H1 (cell line): ENCODE data around the gene EPS8. TPM values are rescaled to one million over a fixed set of nuclear protein-coding genes. Genes with fewer than 3 reads are reported as not detected.

Experiments
- CTCF ChIA-PET: fragments of 300-600 bp; sonication (Branson Sonifier 250); formaldehyde crosslinking; loops from one replicate; lab custom pipeline; 2021; ENCODE audit not compliant: partially characterized antibody; lab: Charles Lee
- POLR2A ChIA-PET: fragments of 300-600 bp; sonication (Branson Sonifier 250); formaldehyde crosslinking; loops from one replicate; lab custom pipeline; 2021; ENCODE audit warnings: inconsistent platforms; ENCODE audit not compliant: partially characterized antibody; lab: Charles Lee
- DNase-seq, 2 experiments: peaks; one replicate each; pipeline versions ENCODE4 v3.0.0 to v3.0.0-alpha.2; 2010 to 2022; ENCODE audit warnings: low spot score in 2 of 2, low read depth in 1 of 2, mixed read lengths in 1 of 2
- FAIRE-seq: peaks from 2 replicates; lab custom pipeline; 2011; peaks lifted over from hg19 to GRCh38; lab: Jason Lieb, UNC
- H2AFZ ChIP-seq: 2 replicates; pipeline ENCODE4 v1.8.1; 2012; ENCODE audit warnings: low read length, inconsistent platforms
- H2AK5ac ChIP-seq: 2 replicates; pipeline ENCODE4 v1.6.1; 2013; ENCODE audit warnings: low read depth, low read length
- H2BK120ac ChIP-seq: replicated peaks from 2 replicates; pipeline ENCODE3; 2013; ENCODE audit warnings: low read depth, low read length, inconsistent platforms
- H2BK12ac ChIP-seq: 2 replicates; pipeline ENCODE4 v1.6.1; 2013; ENCODE audit warnings: low read depth, low read length
- H2BK15ac ChIP-seq: 2 replicates; pipeline ENCODE4 v1.6.1; 2013; ENCODE audit warnings: low read length
- H2BK20ac ChIP-seq: 2 replicates; pipeline ENCODE4 v1.6.1; 2013; ENCODE audit warnings: low read length
- H2BK5ac ChIP-seq: 2 replicates; pipeline ENCODE4 v1.6.1; 2013; ENCODE audit warnings: low read depth, low read length
- H3K14ac ChIP-seq: 2 replicates; pipeline ENCODE4 v1.6.1; 2013; ENCODE audit warnings: inconsistent platforms; ENCODE audit not compliant: insufficient read length
- H3K18ac ChIP-seq: 2 replicates; pipeline ENCODE4 v1.6.1; 2013; ENCODE audit warnings: low read length; ENCODE audit errors: extremely low read depth
- H3K23ac ChIP-seq: 2 replicates; pipeline ENCODE4 v1.6.1; 2013; ENCODE audit warnings: inconsistent platforms; ENCODE audit not compliant: insufficient read length
- H3K23me2 ChIP-seq: 2 replicates; pipeline ENCODE4 v1.6.1; 2013; ENCODE audit warnings: low read depth, low read length
- H3K27ac ChIP-seq: 2 replicates; pipeline ENCODE4 v1.6.1; 2011; ENCODE audit warnings: low read depth, low read length, inconsistent platforms
- H3K27me3 ChIP-seq, 4 experiments: replicated peaks in 1 of 4; 1 replicate in 1 of 4; 2 replicates in 3 of 4; pipeline versions ENCODE4 v1.6.1 to v1.8.1; 2011 to 2013; ENCODE audit warnings: low read length in 3 of 4, mild to moderate bottlenecking in 3 of 4, inconsistent platforms in 2 of 4, mixed read lengths in 2 of 4, moderate library complexity in 1 of 4; ENCODE audit not compliant: control insufficient read depth in 3 of 4, insufficient read depth in 3 of 4; ENCODE audit errors: extremely low read depth in 1 of 4
- H3K36me3 ChIP-seq, 4 experiments: 2 replicates each; pipeline versions ENCODE4 v1.6.1 to v1.8.1; 2011 to 2013; ENCODE audit warnings: mild to moderate bottlenecking in 4 of 4, low read length in 3 of 4, moderate library complexity in 2 of 4, control low read depth in 1 of 4, inconsistent platforms in 1 of 4; ENCODE audit not compliant: insufficient read depth in 4 of 4, control insufficient read depth in 2 of 4
- H3K4ac ChIP-seq: replicated peaks from 2 replicates; pipeline ENCODE3; 2013; ENCODE audit warnings: low read length, low read depth, mixed read lengths, inconsistent platforms; ENCODE audit not compliant: insufficient read length
- H3K4me1 ChIP-seq, 4 experiments: replicated peaks in 1 of 4; 1 replicate in 1 of 4; 2 replicates in 3 of 4; pipeline versions ENCODE4 v1.6.1 to v1.8.1; 2011 to 2013; ENCODE audit warnings: low read length in 3 of 4, inconsistent platforms in 2 of 4, mixed read lengths in 1 of 4; ENCODE audit not compliant: insufficient read depth in 4 of 4, control insufficient read depth in 3 of 4
- H3K4me2 ChIP-seq, 2 experiments: 2 replicates each; pipeline versions ENCODE4 v1.6.1 to v1.8.1; 2011 to 2013; ENCODE audit warnings: low read depth in 2 of 2, low read length in 2 of 2, control low read depth in 1 of 2, inconsistent platforms in 1 of 2, mild to moderate bottlenecking in 1 of 2; ENCODE audit not compliant: insufficient read depth in 1 of 2
- H3K4me3 ChIP-seq, 4 experiments: fragments of 200-600, 300-600 bp in 1 of 4; sonication (generic), shearing (Covaris generic), sonication (Bioruptor Twin) in 1 of 4; 2 replicates each; pipeline versions ENCODE4 v1.5.1 to v1.8.1; 2011 to 2016; ENCODE audit warnings: low read length in 4 of 4, low read depth in 3 of 4, control low read depth in 2 of 4, inconsistent platforms in 2 of 4, mild to moderate bottlenecking in 2 of 4, mixed read lengths in 1 of 4, moderate library complexity in 1 of 4; ENCODE audit not compliant: insufficient read depth in 2 of 4; ENCODE audit errors: extremely low read depth in 1 of 4
- H3K56ac ChIP-seq: replicated peaks from 2 replicates; pipeline ENCODE3; 2013; ENCODE audit warnings: low read depth, mild to moderate bottlenecking, mixed read lengths, low read length, inconsistent platforms; ENCODE audit not compliant: insufficient read length
- H3K79me1 ChIP-seq: 2 replicates; pipeline ENCODE4 v1.6.1; 2013; ENCODE audit warnings: low read depth, low read length, control low read depth
- H3K79me2 ChIP-seq, 2 experiments: 2 replicates each; pipeline versions ENCODE4 v1.6.1 to v1.8.1; 2012 to 2013; ENCODE audit warnings: low read length in 2 of 2, mild to moderate bottlenecking in 2 of 2, inconsistent platforms in 1 of 2; ENCODE audit not compliant: insufficient read depth in 2 of 2, control insufficient read depth in 1 of 2
- H3K9ac ChIP-seq, 4 experiments: replicated peaks in 1 of 4; 1 replicate in 1 of 4; 2 replicates in 3 of 4; pipeline versions ENCODE4 v1.6.1 to v1.8.1; 2011 to 2013; ENCODE audit warnings: low read depth in 3 of 4, low read length in 3 of 4, control low read depth in 2 of 4, mild to moderate bottlenecking in 2 of 4, moderate library complexity in 2 of 4, inconsistent platforms in 1 of 4; ENCODE audit errors: extremely low read depth in 1 of 4
- H3K9me3 ChIP-seq, 2 experiments: 2 replicates each; pipeline versions ENCODE4 v1.6.1 to v1.8.1; 2012 to 2013; ENCODE audit warnings: mild to moderate bottlenecking in 2 of 2, moderate library complexity in 2 of 2, control low read depth in 1 of 2, inconsistent platforms in 1 of 2, low read depth in 1 of 2, low read length in 1 of 2, mixed read lengths in 1 of 2; ENCODE audit not compliant: insufficient read depth in 2 of 2
- H4K20me1 ChIP-seq, 2 experiments: replicated peaks in 1 of 2; 2 replicates each; pipeline versions ENCODE3 to v1.8.1; 2011 to 2013; ENCODE audit warnings: inconsistent platforms in 2 of 2, low read length in 2 of 2, mild to moderate bottlenecking in 1 of 2; ENCODE audit not compliant: insufficient read depth in 2 of 2, control insufficient read depth in 1 of 2
- H4K5ac ChIP-seq: 2 replicates; pipeline ENCODE4 v1.6.1; 2013; ENCODE audit warnings: low read length, low read depth, mixed read lengths, inconsistent platforms; ENCODE audit not compliant: insufficient read length
- H4K8ac ChIP-seq: 2 replicates; pipeline ENCODE4 v1.8.0; 2013; ENCODE audit warnings: mild to moderate bottlenecking, moderate library complexity, low read length, inconsistent platforms; ENCODE audit not compliant: insufficient read depth; ENCODE audit errors: extremely low read depth
- H4K91ac ChIP-seq: replicated peaks from 2 replicates; pipeline ENCODE3; 2013; ENCODE audit warnings: low read length, mixed read lengths, inconsistent platforms; ENCODE audit not compliant: insufficient read length
- EP300 ChIP-seq, 2 experiments: IDR thresholded peaks; 1 replicate in 1 of 2; 2 replicates in 1 of 2; pipeline ENCODE4 v1.6.1; 2011 to 2012; ENCODE audit warnings: low read depth in 2 of 2, low read length in 2 of 2, mild to moderate bottlenecking in 2 of 2, borderline replicate concordance in 1 of 2, inconsistent platforms in 1 of 2, moderate library complexity in 1 of 2
- WGBS, 2 experiments: shearing (Covaris generic) in 1 of 2; methylation state at CpG; one replicate each; pipeline versions ENCODE4 v1.1.6 to v1.1.7; 2013 to 2015; ENCODE audit warnings: low lambda C conversion rate in 2 of 2, mixed read lengths in 2 of 2, inconsistent platforms in 1 of 2, low coverage in 1 of 2, missing lambda C conversion rate in 1 of 2; ENCODE audit not compliant: insufficient replicate concordance in 2 of 2, insufficient coverage in 1 of 2, insufficient read length in 1 of 2; ENCODE audit errors: extremely low coverage in 1 of 2, missing lambda C conversion rate in 1 of 2; 5-methylcytosine and 5-hydroxymethylcytosine counted together
- polyA plus RNA-seq, 7 experiments: library from polyadenylated mRNA; depleted of rRNA in 3 of 7; stranded (reverse) in 5 of 7; unstranded in 2 of 7; fragments of >200 nt in 5 of 7; fragments of 200-250 nt in 2 of 7; gene quantifications; 1 replicate in 5 of 7; 2 replicates in 1 of 7; 4 replicates in 1 of 7; pipeline versions ENCODE4 v1.2.1 to v1.2.3, GENCODE V29; 2011 to 2013; ENCODE audit warnings: missing spikeins in 2 of 7, mixed read lengths in 2 of 7
- total RNA-seq: library from RNA; stranded (reverse); fragmentation: NEBNext Ultra II Directional; extraction: Animal tissue kit (Norgen Biotek cat#: 25700); gene quantifications from 2 replicates; pipeline ENCODE4 v1.2.1, GENCODE V29; 2021

EPS8 gene
- total and polyA plus RNA-seq, 2 of the 8 experiments (the other 6 are each of a cell fraction or from before 2014, with no cell fraction given), result 3.0 to 4.6 TPM

GRCh38 chr12:15581006-15581405 lies 208.2 kb downstream of the EPS8 start:
- no peak overlapping the region for H3K27ac ChIP-seq
- H3K36me3 ChIP-seq, result no peaks in the 10 kb centered on the region; a peak in 1 of 8 replicates
- H3K27me3 ChIP-seq, result no peaks in the 10 kb centered on the region
- H2BK5ac ChIP-seq, result no peak overlapping the region
- peak overlapping the region; percentile 79; the same call in 1 of the 2 replicates for H2AFZ ChIP-seq
- H3K23ac ChIP-seq, result no peak overlapping the region
- no peak overlapping the region for H3K9ac ChIP-seq
- no peaks in the 10 kb centered on the region for H3K23me2 ChIP-seq
- no peak for FAIRE-seq
- H3K4me3 ChIP-seq, result no peak overlapping the region
- TF ChIP-seq EP300 (IDR thresholded peaks at IDR 0.05; ENCODE audit: borderline replicate concordance in 1 of 2, low read depth in 2 of 2, low read length in 2 of 2), result no peak
- TF ChIP-seq, all 59 proteins: peak for 0
- no peaks in the 10 kb centered on the region for H4K20me1 ChIP-seq
- no peak overlapping the region for H4K91ac ChIP-seq
- H3K56ac ChIP-seq, result no peak overlapping the region
- H3K4ac ChIP-seq, result no peak overlapping the region
- H3K4me1 ChIP-seq, result no peaks in the 10 kb centered on the region
- no peak overlapping the region for H4K8ac ChIP-seq
- H3K79me1 ChIP-seq, result no peaks in the 10 kb centered on the region
- no peak overlapping the region for H2BK15ac ChIP-seq
- no peak overlapping the region for H3K14ac ChIP-seq
- no peak overlapping the region for H4K5ac ChIP-seq
- H3K9me3 ChIP-seq, result peaks cover 6 to 7% of the 10 kb centered on the region in 2 experiments; a peak in 3 of 4 replicates
- no peak for DNase-seq
- ChIA-PET POLR2A (no interaction called here), CTCF (interaction anchor here (1.8 kb wide), 1 partner anchor 48 kb away, joined by 6 read pairs; no protein-coding TSS in a partner anchor)
- no peaks in the 10 kb centered on the region for H3K79me2 ChIP-seq
- no peak overlapping the region for H3K4me2 ChIP-seq
- H2AK5ac ChIP-seq, result no peak overlapping the region
- no peak overlapping the region for H2BK20ac ChIP-seq
- H2BK12ac ChIP-seq, result no peak overlapping the region
- 78% methylated on average over 5 of the region's 6 CpGs; no CpG with 5 or more reads in 1 of the 2 experiments for WGBS, 2 experiments
- no peak overlapping the region for H3K18ac ChIP-seq
- no peak overlapping the region for H2BK120ac ChIP-seq
